Measurements from ENCODE around the gene MELTF.
A peak's percentile ranks its signal among the peaks of the same experiment; 100 is the strongest.

MELTF gene

GRCh38 chr3:197017003-197017402 is 12.6 kb downstream of the MELTF start:
- no peak overlapping the region for H4K8ac ChIP-seq (ENCODE audit: low read length)
- H2BK5ac ChIP-seq (ENCODE audit: low read depth, low read length, poor library complexity, severe bottlenecking) = no peak overlapping the region
- H3K27me3 ChIP-seq (ENCODE audit: control insufficient read depth in 1 of 2, insufficient read depth in 1 of 2, low read length in 2 of 2) = peaks cover 29 to 46% of the 10 kb centered on the region in 2 experiments
- peaks cover 3% of the 10 kb centered on the region for H3K4me1 ChIP-seq (ENCODE audit: control insufficient read depth, insufficient read depth, low read depth, low read length)
- H3K4me3 ChIP-seq (ENCODE audit: insufficient read depth in 1 of 2, low read depth in 1 of 2, low read length in 2 of 2) = no peak overlapping the region
- H2BK12ac ChIP-seq (ENCODE audit: low read length in 2 of 2) = no peak overlapping the region
- no peak overlapping the region for H2BK15ac ChIP-seq (ENCODE audit: low read depth, poor library complexity, severe bottlenecking)
- H3K4me2 ChIP-seq (ENCODE audit: low read length, poor library complexity, severe bottlenecking) = no peak overlapping the region
- H3K4ac ChIP-seq (ENCODE audit: low read depth in 1 of 2, low read length in 2 of 2) = no peak overlapping the region
- H3K36me3 ChIP-seq (ENCODE audit: control insufficient read depth in 1 of 2, insufficient read depth in 2 of 2, low read depth in 1 of 2, low read length in 2 of 2) = no peaks in the 10 kb centered on the region
- H3K27ac ChIP-seq (ENCODE audit: low read length, poor library complexity, severe bottlenecking) = no peak overlapping the region
- H3K9me3 ChIP-seq (ENCODE audit: control insufficient read depth, low read length) = no peaks in the 10 kb centered on the region
- DNase-seq = no peak
- no peak overlapping the region for H2BK120ac ChIP-seq (ENCODE audit: low read depth, low read length)
- H2AFZ ChIP-seq (ENCODE audit: low read depth, low read length) = no peak overlapping the region
- H3K23ac ChIP-seq (ENCODE audit: low read length in 2 of 2) = no peak overlapping the region
- no peak overlapping the region for H3K14ac ChIP-seq (ENCODE audit: low read length in 2 of 2)
- H3K9ac ChIP-seq (ENCODE audit: low read length) = no peak overlapping the region
- no peaks in the 10 kb centered on the region for H3K79me1 ChIP-seq (replicated peaks; ENCODE audit: low read length, poor library complexity, severe bottlenecking)
- H3K18ac ChIP-seq (ENCODE audit: low read depth in 1 of 2, low read length in 2 of 2) = no peak overlapping the region
- no peak overlapping the region for H2AK5ac ChIP-seq (ENCODE audit: low read length, severe bottlenecking)
- WGBS = 97% methylated on average over 17 of the region's 18 CpGs
- no peak overlapping the region for H4K91ac ChIP-seq (ENCODE audit: low read length)

GRCh38 chr3:197015790-197016736 is 13.6 kb downstream of the MELTF start:
- DNase-seq = no peak
- H3K4me3 ChIP-seq (ENCODE audit: insufficient read depth in 1 of 2, low read depth in 1 of 2, low read length in 2 of 2) = no peak overlapping the region
- no peaks in the 10 kb centered on the region for H3K79me1 ChIP-seq (replicated peaks; ENCODE audit: low read length, poor library complexity, severe bottlenecking)
- no peak overlapping the region for H2BK5ac ChIP-seq (ENCODE audit: low read depth, low read length, poor library complexity, severe bottlenecking)
- no peak overlapping the region for H3K14ac ChIP-seq (ENCODE audit: low read length in 2 of 2)
- H3K9ac ChIP-seq (ENCODE audit: low read length) = no peak overlapping the region
- H3K27me3 ChIP-seq (ENCODE audit: control insufficient read depth in 1 of 2, insufficient read depth in 1 of 2, low read length in 2 of 2) = peaks cover 19 to 37% of the 10 kb centered on the region in 2 experiments
- H3K23ac ChIP-seq (ENCODE audit: low read length in 2 of 2) = no peak overlapping the region
- no peak overlapping the region for H2AFZ ChIP-seq (ENCODE audit: low read depth, low read length)
- H2BK15ac ChIP-seq (ENCODE audit: low read depth, poor library complexity, severe bottlenecking) = no peak overlapping the region
- no peak overlapping the region for H3K4me2 ChIP-seq (ENCODE audit: low read length, poor library complexity, severe bottlenecking)
- no peak overlapping the region for H2BK120ac ChIP-seq (ENCODE audit: low read depth, low read length)
- no peak overlapping the region for H2AK5ac ChIP-seq (ENCODE audit: low read length, severe bottlenecking)
- H3K4ac ChIP-seq (ENCODE audit: low read depth in 1 of 2, low read length in 2 of 2) = no peak overlapping the region
- WGBS = 92% methylated on average over 26 of the region's 28 CpGs
- no peaks in the 10 kb centered on the region for H3K4me1 ChIP-seq (ENCODE audit: control insufficient read depth, insufficient read depth, low read depth, low read length)
- H3K27ac ChIP-seq (ENCODE audit: low read length, poor library complexity, severe bottlenecking) = no peak overlapping the region
- no peaks in the 10 kb centered on the region for H3K36me3 ChIP-seq (ENCODE audit: control insufficient read depth in 1 of 2, insufficient read depth in 2 of 2, low read depth in 1 of 2, low read length in 2 of 2)
- H4K8ac ChIP-seq (ENCODE audit: low read length) = peak overlapping the region; percentile 32
- H3K18ac ChIP-seq (ENCODE audit: low read depth in 1 of 2, low read length in 2 of 2) = no peak overlapping the region
- H2BK12ac ChIP-seq (ENCODE audit: low read length in 2 of 2) = no peak overlapping the region
- H4K91ac ChIP-seq (ENCODE audit: low read length) = peak overlapping the region; percentile 1
- H3K9me3 ChIP-seq (ENCODE audit: control insufficient read depth, low read length) = no peaks in the 10 kb centered on the region

GRCh38 chr3:197014942-197015575 is 14.6 kb downstream of the MELTF start:
- Histone ChIP-seq H3K14ac (ENCODE audit: low read length in 2 of 2) (no peak overlapping the region), H2BK12ac (ENCODE audit: low read length in 2 of 2) (no peak overlapping the region)
- WGBS = 92% methylated on average over 22 of the region's 22 CpGs

GRCh38 chr3:197014024-197014423 is 15.6 kb downstream of the MELTF start:
- no peak overlapping the region for H2BK15ac ChIP-seq (ENCODE audit: low read depth, poor library complexity, severe bottlenecking)
- H3K4me3 ChIP-seq (ENCODE audit: insufficient read depth in 1 of 2, low read depth in 1 of 2, low read length in 2 of 2) = no peak overlapping the region
- H2BK5ac ChIP-seq (ENCODE audit: low read depth, low read length, poor library complexity, severe bottlenecking) = no peak overlapping the region
- H3K18ac ChIP-seq (ENCODE audit: low read depth in 1 of 2, low read length in 2 of 2) = no peak overlapping the region
- H3K4ac ChIP-seq (ENCODE audit: low read depth in 1 of 2, low read length in 2 of 2) = no peak overlapping the region
- H3K4me2 ChIP-seq (ENCODE audit: low read length, poor library complexity, severe bottlenecking) = no peak overlapping the region
- no peaks in the 10 kb centered on the region for H3K4me1 ChIP-seq (ENCODE audit: control insufficient read depth, insufficient read depth, low read depth, low read length)
- H3K27ac ChIP-seq (ENCODE audit: low read length, poor library complexity, severe bottlenecking) = no peak overlapping the region
- no peak overlapping the region for H3K23ac ChIP-seq (ENCODE audit: low read length in 2 of 2)
- H2AFZ ChIP-seq (ENCODE audit: low read depth, low read length) = no peak overlapping the region
- H4K91ac ChIP-seq (ENCODE audit: low read length) = no peak overlapping the region
- H2BK12ac ChIP-seq (ENCODE audit: low read length in 2 of 2) = no peak overlapping the region
- no peak overlapping the region for H4K8ac ChIP-seq (ENCODE audit: low read length)
- no peak overlapping the region for H3K14ac ChIP-seq (ENCODE audit: low read length in 2 of 2)
- H3K79me1 ChIP-seq (replicated peaks; ENCODE audit: low read length, poor library complexity, severe bottlenecking) = no peaks in the 10 kb centered on the region
- H2AK5ac ChIP-seq (ENCODE audit: low read length, severe bottlenecking) = no peak overlapping the region
- no peak for DNase-seq
- WGBS = 95% methylated on average over 6 of the region's 6 CpGs
- no peaks in the 10 kb centered on the region for H3K9me3 ChIP-seq (ENCODE audit: control insufficient read depth, low read length)
- H3K9ac ChIP-seq (ENCODE audit: low read length) = no peak overlapping the region
- no peaks in the 10 kb centered on the region for H3K36me3 ChIP-seq (ENCODE audit: control insufficient read depth in 1 of 2, insufficient read depth in 2 of 2, low read depth in 1 of 2, low read length in 2 of 2)
- H2BK120ac ChIP-seq (ENCODE audit: low read depth, low read length) = no peak overlapping the region
- H3K27me3 ChIP-seq (ENCODE audit: control insufficient read depth in 1 of 2, insufficient read depth in 1 of 2, low read length in 2 of 2) = peaks cover 9 to 19% of the 10 kb centered on the region in 2 experiments

More at GRCh38 chr3:197014942-197015575, 14.6 kb downstream of the MELTF start:
- H4K91ac ChIP-seq (ENCODE audit: low read length) = no peak overlapping the region
- peaks cover 11 to 29% of the 10 kb centered on the region in 2 experiments for H3K27me3 ChIP-seq (ENCODE audit: control insufficient read depth in 1 of 2, insufficient read depth in 1 of 2, low read length in 2 of 2)
- H3K4ac ChIP-seq (ENCODE audit: low read depth in 1 of 2, low read length in 2 of 2) = no peak overlapping the region
- no peak overlapping the region for H3K4me3 ChIP-seq (ENCODE audit: insufficient read depth in 1 of 2, low read depth in 1 of 2, low read length in 2 of 2)
- no peak for DNase-seq
- no peak overlapping the region for H2BK15ac ChIP-seq (ENCODE audit: low read depth, poor library complexity, severe bottlenecking)
- H4K8ac ChIP-seq (ENCODE audit: low read length) = no peak overlapping the region
- H3K9me3 ChIP-seq (ENCODE audit: control insufficient read depth, low read length) = no peaks in the 10 kb centered on the region
- no peak overlapping the region for H2BK5ac ChIP-seq (ENCODE audit: low read depth, low read length, poor library complexity, severe bottlenecking)
- H3K4me2 ChIP-seq (ENCODE audit: low read length, poor library complexity, severe bottlenecking) = no peak overlapping the region
- H2BK120ac ChIP-seq (ENCODE audit: low read depth, low read length) = no peak overlapping the region
- H3K9ac ChIP-seq (ENCODE audit: low read length) = no peak overlapping the region
- no peaks in the 10 kb centered on the region for H3K79me1 ChIP-seq (replicated peaks; ENCODE audit: low read length, poor library complexity, severe bottlenecking)
- no peak overlapping the region for H3K23ac ChIP-seq (ENCODE audit: low read length in 2 of 2)
- no peak overlapping the region for H3K27ac ChIP-seq (ENCODE audit: low read length, poor library complexity, severe bottlenecking)
- H3K4me1 ChIP-seq (ENCODE audit: control insufficient read depth, insufficient read depth, low read depth, low read length) = no peaks in the 10 kb centered on the region
- H2AK5ac ChIP-seq (ENCODE audit: low read length, severe bottlenecking) = no peak overlapping the region
- H2AFZ ChIP-seq (ENCODE audit: low read depth, low read length) = no peak overlapping the region
- H3K18ac ChIP-seq (ENCODE audit: low read depth in 1 of 2, low read length in 2 of 2) = no peak overlapping the region
- no peaks in the 10 kb centered on the region for H3K36me3 ChIP-seq (ENCODE audit: control insufficient read depth in 1 of 2, insufficient read depth in 2 of 2, low read depth in 1 of 2, low read length in 2 of 2)

All from mesenchymal stem cell (in vitro differentiated cells and primary cell).